HUDEP-2 (cell line): ENCODE measurements around the gene ODF4.
"Not testable (repeated sequence)": the region's sequence is repeated elsewhere in the genome, so short reads cannot be mapped to it uniquely, and the experiment has no call there.

Experiments used
- DNase-seq, 76 experiments: peaks; one replicate each; lab custom pipeline; 2025; ENCODE audit not compliant: unreplicated experiment in 76 of 76; lab: John Stamatoyannopoulos, UW

ODF4 gene

DNA sequence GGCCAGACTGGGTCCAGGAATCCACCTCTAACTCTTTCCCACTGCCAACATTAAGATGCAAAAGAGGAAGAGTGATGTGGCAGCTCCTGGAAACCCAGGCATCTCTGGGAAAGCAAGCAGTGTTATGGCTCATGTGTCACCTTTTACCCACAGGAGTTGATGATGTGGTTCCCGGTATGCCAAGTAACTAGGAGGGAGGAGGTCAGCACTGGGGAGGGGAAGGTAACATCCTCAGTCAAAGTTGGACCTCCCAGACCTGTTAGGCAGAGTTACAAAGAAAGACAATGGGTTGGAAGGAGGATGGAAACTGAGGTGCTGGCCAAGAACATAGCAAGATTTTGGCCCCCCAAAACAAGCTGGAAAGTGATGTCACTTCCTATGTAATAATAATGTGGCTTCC, 25.5 kb downstream of the ODF4 start:
- DNase-seq = no peak

DNA sequence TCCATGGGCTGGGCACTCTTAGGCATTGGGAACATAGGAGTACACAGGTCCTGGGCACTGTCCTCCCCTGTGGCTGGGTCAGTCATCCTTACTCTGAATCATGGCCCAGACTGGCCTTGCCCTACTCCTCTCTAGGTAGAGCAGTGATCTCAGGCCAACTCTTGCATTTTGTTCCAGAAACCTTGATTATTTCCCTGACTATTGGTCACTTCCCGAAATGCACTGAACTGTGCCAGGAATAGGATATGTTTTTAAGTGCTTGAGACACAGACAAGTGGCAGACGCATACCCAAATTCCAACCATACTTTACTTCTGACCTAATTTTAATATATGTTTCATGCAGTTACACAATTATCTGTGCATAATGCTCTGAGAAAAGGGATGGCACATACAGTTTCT, 26.6 kb downstream of the ODF4 start:
- no peak for DNase-seq

DNA sequence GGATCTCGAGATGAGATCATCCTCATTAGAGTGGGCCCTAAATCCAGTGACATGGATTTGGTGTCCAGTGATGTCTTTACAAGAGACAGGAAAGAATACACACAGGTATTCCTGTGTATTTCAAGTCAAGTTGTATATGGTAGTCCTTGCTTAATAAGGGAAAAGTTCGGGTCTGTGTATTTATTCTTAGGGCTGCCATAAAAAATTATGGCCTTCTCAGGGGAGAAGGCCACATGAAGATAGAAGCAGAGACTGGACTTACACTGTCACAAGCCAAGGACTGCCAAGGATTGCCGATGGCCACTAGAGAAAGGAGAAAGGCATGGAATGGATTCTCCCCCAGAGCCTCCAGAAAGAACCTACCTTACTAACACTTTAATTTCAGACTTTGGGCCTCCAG, 28.6 kb downstream of the ODF4 start:
- DNase-seq = no peak

DNA sequence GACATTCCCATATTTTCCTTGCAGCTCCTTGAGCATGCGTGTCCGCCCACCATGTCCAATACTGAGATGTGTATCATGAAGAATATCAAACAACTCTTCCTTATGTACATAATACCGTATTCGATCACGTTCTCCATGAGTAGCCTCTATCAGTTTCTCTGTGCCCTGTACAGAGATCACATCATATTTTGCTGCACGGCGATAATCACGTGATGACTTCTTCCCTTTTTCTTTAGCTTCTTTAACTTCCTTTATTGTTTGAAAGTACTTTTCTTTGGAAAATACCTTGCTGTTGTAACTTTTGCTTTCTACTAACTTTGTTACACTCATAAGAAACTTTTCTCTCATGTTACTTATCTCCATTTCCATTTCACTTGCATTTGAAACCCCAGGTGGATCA, 30.3 kb downstream of the ODF4 start:
- no peak for DNase-seq

DNA sequence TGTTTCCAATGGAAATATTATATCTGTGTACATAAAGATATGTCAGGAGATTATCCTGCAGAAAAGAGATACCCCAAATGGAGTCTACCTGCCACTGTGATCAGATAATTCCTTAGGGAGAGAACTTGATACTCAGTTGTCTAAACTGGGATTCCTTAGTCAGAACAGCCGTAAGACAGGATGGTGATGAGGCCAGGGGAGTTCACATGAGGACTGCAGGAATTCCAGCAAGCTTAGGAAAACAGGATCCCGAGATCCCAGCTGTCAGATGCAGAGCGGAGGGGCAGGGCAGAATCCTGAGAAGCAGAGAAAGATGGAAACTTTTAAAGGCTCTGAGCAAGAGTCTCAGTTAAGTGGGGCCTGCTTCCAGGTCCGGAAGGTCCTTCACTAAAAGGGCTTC, 32.1 kb downstream of the ODF4 start:
- no peak for DNase-seq

DNA sequence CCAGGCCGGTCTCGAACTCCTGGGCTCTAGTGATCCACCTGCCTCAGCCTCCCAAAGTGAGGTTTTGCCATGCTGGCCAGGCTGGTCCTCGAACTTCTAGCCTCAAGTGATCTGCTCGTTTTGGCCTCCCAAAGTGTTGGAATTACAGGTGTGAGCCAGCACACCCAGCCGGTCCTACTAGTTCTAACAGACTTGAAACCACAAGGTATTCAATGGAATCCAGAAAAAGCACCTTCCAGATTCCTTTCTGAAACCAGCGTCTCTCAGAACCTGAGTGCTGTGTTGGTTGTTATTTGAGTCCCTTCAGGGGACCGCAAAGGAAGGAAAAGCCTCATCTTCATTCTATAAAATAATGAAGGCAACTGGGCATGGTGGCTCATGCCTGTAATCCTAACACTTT, 32.8 kb downstream of the ODF4 start:
- no peak for DNase-seq

DNA sequence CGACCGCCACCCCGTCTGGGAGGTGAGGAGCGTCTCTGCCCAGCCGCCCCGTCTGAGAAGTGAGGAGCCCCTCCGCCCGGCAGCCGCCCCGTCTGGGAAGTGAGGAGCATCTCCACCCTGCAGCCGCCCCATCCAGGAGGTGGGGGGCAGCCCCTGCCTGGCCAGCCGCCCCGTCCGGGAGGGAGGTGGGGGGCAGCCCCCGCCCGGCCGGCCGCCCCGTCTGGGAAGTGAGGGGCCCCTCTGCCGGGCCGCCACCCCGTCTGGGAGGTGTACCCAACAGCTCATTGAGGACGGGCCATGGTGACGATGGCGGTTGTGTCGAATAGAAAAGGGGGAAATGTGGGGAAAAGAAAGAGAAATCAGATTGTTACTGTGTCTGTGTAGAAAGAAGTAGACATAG, 34.2 kb downstream of the ODF4 start:
- not testable (repeated sequence) for DNase-seq

DNA sequence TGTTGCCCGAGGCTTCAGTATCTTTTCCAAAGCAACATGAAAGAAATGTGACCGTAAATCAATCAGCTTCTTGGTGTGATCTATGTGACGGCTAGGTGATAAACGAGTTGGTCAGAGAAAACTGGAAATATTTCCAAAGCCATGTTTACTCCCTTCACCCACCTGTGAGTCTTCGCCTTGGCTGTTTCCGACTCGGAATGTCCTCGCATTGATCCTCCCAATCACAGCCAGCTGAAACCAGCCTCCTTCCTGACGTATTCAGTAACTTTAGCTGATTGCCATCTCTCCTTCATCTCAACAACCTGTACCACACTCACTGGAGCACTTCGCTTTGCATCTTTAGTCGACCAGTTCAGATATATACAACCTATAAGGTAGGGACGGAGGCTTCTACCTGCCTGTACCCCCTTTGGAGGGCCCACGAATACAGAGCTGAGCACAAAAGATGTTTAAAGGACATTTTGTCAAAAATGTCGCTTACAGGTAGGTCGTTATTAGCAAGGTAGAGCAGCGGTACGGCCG, 36.2 kb downstream of the ODF4 start:
- DNase-seq = no peak

DNA sequence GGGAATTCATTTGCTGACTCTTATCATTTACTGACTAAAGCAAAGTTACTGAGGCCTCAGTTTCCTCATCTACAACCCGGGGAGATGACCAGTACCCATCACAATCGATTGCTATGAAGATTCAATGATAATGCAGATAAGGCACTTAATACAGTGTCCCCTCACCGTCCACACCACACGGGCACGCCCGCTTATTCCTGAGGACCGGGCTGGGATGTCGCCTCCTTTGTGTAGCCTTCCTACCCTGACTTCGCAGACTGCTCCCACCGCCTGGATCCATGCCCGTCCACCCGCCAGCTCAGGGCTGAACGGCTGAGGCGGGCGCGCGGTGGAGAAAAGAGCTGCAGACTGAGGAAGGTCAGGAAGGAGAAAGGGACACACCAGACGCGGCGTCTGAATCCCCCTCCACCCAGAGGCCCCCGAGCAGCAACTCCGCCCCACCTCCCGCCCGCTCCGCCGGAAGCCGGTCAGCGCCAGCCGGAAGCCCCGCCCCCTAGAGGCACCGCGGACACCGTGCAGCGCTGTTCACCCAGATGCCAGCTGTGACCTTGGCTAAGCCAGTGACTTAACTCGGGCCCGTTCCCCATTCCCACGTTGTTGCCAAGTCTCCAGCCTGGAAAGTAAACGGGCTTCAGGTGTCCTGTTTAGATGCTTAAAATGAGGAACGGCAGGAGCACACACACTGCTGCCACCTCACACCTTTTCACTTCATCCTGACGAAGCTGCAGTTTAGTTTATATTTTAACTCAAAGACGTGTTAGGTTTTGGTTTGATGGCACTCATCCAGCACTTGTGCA, 36.8 kb downstream of the ODF4 start, which contains the start of gene KRABD2:
TSS of gene KRABD2 (minus strand) at position 434 of the 797 bp plus-strand sequence.
- DNase-seq = peak in 74 of 76 experiments; percentile 37 to 93 (median 82)

DNA sequence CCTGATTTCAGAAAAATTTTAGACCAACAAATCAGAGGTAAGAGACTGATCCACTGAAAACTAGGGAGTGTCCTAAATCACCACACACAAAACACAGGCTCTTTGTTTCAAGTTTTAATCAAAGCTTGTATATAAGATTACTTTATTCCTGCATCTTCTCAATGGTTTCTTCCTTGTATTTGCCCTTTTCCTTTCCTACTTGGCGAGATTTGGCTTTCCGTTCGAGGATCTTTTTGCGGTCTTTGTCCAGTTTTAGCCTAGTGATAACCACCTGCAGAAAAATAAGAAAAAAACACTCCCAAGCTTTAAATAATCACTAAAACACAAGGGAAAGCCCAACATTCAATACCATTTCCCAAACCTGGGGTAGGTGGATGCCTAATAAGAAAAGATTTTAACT, 37.8 kb downstream of the ODF4 start:
- no peak for DNase-seq

DNA sequence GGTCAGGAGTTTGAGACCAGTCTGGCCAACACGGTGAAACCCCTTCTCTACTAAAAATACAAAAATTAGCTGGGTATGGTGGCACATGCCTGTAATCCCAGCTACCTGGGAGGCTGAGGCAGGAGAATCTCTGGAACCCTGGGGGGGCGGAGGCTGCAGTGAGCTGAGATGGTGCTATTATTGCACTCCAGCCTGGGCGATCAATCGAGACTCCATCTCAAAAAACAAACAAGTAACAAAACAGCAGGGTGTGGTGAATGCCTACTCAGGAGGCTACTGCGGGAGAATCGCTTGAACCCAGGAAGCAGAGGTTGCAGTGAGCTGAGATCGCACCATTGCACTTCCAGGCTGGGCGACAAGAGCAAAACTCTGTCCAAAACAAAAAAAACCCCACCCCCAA, 38.5 kb downstream of the ODF4 start:
- DNase-seq = not testable (repeated sequence)

DNA sequence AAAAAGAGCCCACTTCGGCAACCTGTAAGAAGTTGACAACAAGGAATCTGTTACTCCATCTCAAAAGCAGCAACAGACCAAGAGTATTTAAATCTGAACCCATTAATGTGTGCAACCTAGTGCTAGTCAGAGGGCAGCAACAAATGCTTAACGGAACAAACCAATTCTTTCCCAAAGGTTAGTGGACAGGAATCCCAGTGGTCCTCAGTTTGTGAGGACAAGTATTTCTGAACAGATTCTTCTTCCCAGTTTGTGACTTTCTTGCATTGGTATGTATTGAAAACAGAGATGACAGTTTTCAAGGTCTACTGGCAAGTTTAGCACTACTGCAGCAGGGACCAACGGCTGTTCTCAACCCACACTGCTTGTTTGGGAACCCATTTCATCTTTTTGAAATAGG, 40.4 kb downstream of the ODF4 start:
- DNase-seq = no peak

DNA sequence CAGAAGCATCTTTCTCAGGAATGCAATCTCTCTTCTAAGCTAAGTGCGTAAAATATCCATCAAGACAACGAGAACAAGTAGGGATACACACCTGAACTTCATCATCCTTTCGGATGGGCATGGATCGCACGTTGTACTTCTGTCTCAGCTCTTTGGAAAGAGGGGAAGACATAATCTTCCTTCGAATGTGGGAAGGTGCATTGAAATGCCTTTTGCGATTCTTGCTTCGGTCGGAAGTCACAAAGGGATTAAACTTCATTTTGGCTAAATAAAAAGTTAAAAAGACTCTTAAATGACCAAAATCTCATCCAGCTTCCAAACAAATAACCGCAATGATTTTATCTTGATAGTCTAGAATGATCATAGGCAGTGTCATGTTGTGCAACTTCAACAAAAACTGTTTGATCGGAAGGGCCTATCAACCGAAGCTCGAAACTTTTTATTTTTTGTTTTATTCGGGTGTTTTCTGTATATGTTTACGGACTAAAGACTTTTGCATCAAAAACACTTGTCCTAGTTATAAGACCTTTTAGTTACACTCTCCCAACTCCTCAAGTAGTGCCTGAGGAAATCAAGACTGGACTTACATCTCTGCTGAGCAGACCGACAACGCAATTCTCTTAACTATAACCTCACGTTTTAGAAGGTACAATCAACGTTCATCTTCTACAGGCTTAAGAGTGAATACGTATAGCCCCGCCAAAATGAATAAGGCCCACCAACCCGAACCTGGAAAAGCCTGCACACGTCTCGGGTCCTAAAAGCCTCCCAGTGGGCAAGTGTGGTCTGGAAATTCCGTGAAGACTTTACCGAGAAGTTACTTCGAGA, 42.6 kb downstream of the ODF4 start:
- DNase-seq = peak in 2 of 76 experiments; percentile 44 to 52

DNA sequence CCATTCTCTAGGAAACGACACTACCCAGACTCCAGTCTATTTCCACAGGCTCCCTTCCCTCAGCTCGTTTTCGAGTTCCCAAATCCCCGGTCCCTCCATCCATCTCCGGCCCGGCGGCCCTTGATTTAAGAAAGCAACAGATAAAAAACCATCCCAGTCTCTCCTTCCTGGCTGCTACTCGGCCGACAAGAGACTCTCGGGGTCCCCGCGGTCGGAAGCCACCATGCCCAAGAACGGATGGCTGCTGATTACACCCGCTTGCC, 43.2 kb downstream of the ODF4 start:
- DNase-seq = peak in 1 of 76 experiments; percentile 39

DNA sequence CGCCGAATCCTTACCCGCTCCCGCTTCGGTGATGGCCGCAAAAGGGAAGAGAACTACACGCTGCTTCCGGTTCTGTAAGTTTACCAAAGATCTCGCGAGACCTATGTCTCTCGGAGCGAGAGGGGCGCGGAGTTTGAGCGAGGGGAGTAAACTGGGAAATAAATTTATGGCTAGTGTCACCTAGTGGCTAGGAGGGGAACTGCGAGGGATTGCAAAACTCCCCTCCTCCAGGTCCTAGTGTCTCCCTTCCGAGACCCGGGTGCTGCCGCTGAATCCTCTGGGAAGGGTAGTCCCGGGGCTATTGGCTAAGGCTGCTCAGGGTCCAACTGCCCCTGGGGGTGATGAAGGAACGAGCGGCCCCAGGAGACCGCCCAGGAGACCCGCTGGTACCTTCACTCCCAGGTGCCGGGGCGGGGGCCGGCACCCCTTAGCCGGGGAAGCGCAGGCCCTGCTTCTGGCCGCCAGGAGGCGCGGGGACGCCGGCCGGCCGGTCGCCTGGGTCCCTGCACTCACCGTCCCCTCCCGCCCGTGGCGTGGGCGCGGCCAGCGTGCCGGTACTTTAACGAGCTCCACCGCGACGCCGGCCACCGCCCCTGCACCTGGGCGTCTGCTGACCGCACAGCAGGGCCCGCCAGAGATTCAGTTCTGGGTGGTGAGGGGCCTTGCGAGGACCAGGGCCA, 43.6 kb downstream of the ODF4 start, which contains the start of gene RPL26:
TSS of gene RPL26 (minus strand) at position 51 of the 680 bp plus-strand sequence. CDS start 883 bp downstream, outside the sequence.
- peak; percentile 71 to 98 (median 93) for DNase-seq

DNA sequence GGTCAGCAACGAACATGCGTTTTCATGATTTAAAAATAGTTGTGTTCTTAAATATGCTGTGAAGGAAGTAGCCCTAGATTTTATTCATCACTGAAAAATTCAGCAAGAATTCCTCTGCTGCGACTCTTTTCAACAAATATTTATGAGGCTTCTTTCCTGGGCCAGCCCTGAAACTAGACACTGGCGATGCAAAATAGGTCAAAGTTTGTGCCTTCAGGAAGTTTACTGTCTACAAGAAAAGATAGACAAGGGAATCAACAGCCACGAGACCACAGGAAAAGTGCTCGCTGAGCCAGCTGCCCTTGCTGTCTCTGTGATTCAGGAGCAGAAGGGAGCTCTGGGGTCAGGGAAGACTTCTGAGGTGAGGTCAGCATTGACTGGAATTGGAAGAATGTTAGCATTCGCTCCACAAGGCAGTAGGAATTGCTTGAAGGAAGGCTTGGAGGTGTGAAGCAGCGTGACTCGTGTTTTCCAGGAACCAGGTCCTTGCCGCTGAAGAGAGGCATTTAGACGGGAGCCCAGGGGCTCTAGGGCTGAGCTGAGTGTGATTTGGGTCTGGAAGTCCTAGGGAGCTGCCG, 45.2 kb downstream of the ODF4 start:
- peak in 6 of 76 experiments; percentile 4 to 24 (median 12) for DNase-seq

DNA sequence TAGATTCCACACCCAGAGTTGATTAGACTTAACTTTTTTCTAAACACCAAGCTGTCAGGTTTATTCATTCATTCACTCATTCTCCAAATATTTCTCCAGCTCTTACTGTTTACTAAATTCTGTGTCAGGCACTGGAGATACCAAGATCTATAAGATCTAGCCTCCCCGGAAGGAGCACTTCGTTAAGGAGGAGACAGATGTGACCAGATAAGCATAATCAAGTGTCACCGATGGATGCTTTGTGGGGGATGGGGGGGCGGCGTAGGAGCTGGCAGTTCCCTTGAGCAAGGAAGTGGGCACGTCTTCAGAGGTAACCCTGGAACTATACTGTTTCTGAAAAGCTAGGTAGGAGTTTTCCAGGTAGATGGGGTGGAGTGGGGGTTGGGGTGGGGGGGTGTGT, 47.2 kb downstream of the ODF4 start:
- peak in 70 of 76 experiments; percentile 5 to 85 (median 61) for DNase-seq

DNA sequence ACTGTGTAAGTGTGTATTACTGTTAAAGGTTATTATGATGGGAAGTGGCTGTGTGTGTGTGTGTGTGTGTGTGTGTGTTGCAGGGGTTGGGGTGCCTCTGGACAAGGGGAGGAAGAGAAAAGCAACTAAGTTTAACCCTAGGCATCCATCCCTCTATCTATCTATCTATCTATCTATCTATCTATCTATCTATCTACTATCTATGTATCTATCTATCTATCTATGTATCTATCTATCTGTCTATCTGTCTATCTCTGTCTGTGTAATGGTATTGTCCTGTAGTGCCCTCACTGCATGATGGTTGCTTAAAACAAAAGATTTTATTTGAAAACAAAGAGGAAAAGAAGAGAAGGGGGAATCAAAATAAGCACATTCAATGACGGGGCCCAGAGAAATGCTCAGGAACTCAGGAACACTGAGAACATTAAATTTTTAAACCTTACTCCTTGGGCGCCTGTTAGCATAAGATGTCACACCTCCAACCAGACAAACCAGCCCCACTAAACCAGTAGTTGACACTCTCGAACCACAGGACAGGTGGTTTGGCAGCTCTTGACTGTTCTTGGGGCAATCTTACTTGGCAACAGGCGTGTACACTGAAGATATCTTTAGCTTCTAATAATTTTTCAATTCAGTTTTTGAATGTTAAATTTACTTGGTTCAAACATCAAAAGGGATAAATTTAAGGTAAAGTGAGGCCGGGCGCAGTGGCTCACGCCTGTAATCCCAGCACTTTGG, 48.4 kb downstream of the ODF4 start:
- DNase-seq = peak in 2 of 76 experiments; percentile 2 to 45

DNA sequence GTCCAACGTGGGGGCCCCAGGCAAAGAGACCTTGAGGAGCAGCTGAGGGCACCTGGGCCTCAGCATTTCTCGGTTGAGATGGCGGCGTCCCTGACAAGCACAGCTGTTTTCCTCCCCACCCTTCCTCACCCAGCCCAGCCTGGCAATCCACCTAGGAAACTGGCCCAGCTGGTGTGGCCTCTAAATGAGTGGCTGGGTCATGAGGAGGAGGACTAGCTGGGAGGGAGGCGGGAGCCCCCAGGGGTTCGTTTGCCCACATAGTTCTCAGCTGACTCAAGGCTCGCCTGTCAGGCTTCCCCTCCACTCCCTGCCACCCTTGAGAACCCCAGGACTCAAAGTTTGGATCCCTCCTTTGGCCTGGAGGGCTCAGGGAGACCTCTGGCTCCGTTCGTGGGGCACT, 52.1 kb downstream of the ODF4 start:
- DNase-seq = no peak

DNA sequence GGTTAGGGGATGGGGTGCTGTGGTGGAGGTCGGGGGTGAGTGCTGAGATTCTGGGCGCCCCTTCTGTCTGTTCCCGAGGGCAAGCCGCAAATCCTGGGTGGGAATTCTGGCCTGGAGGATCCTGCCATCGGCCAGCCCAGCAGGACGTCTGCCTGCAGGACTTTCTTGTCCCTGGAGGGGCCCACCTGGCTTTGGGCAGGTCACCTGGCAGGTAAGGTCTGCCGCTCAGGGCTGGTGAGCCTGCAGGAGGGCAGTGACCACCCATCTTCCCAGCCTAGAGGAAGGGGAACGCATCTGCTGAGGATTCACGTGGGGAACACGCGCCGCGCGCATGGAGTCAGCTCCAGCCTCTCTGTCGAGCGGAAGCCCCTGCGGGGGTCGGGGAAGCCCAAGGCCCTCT, 52.6 kb downstream of the ODF4 start:
- DNase-seq = no peak
